ENCODE data around the gene FAM9C. TPM values are rescaled to one million over a fixed set of nuclear protein-coding genes. Genes with fewer than 3 reads are reported as not detected.

Gene FAM9C
- total RNA-seq, 1 donor from 2014 or later: not detected

GRCh38 chrX:12988797-12989196, 55.6 kb downstream of the FAM9C start:
- no peaks in the 10 kb centered on the region for H3K27me3 ChIP-seq (ENCODE audit: control insufficient read depth, insufficient read depth, low read length)
- H3K4me3 ChIP-seq (ENCODE audit: low read depth, low read length): no peak overlapping the region
- H3K36me3 ChIP-seq (ENCODE audit: control insufficient read depth, insufficient read depth, low read length): no peaks in the 10 kb centered on the region
- TF ChIP-seq CTCF (IDR thresholded peaks at IDR 0.05; ENCODE audit: insufficient read depth, low read length, poor library complexity, severe bottlenecking): no peak
- DNase-seq (ENCODE audit: low read depth): no peak

- no peaks in the 10 kb centered on the region for H3K36me3 ChIP-seq (ENCODE audit: control insufficient read depth, insufficient read depth, low read length)
- TF ChIP-seq CTCF (IDR thresholded peaks at IDR 0.05; ENCODE audit: insufficient read depth, low read length, poor library complexity, severe bottlenecking): no peak
- DNase-seq (ENCODE audit: low read depth): no peak
- no peak overlapping the region for H3K4me3 ChIP-seq (ENCODE audit: low read depth, low read length)
- no peaks in the 10 kb centered on the region for H3K27me3 ChIP-seq (ENCODE audit: control insufficient read depth, insufficient read depth, low read length)
These were observed 56.4 kb downstream of the FAM9C start for GRCh38 chrX:12987900-12988594.

GRCh38 chrX:12987340-12987739, 57.1 kb downstream of the FAM9C start:
- Histone ChIP-seq H3K36me3 (ENCODE audit: control insufficient read depth, insufficient read depth, low read length) (no peaks in the 10 kb centered on the region), H3K27me3 (ENCODE audit: control insufficient read depth, insufficient read depth, low read length) (no peaks in the 10 kb centered on the region), H3K4me3 (ENCODE audit: low read depth, low read length) (no peak overlapping the region)
- DNase-seq (ENCODE audit: low read depth): no peak
- TF ChIP-seq CTCF (IDR thresholded peaks at IDR 0.05; ENCODE audit: insufficient read depth, low read length, poor library complexity, severe bottlenecking): no peak

GRCh38 chrX:12986886-12987285, 57.5 kb downstream of the FAM9C start:
- no peak for DNase-seq (ENCODE audit: low read depth)
- Histone ChIP-seq H3K36me3 (ENCODE audit: control insufficient read depth, insufficient read depth, low read length) (no peaks in the 10 kb centered on the region), H3K27me3 (ENCODE audit: control insufficient read depth, insufficient read depth, low read length) (no peaks in the 10 kb centered on the region), H3K4me3 (ENCODE audit: low read depth, low read length) (no peak overlapping the region)
- TF ChIP-seq CTCF (IDR thresholded peaks at IDR 0.05; ENCODE audit: insufficient read depth, low read length, poor library complexity, severe bottlenecking): no peak

DNA sequence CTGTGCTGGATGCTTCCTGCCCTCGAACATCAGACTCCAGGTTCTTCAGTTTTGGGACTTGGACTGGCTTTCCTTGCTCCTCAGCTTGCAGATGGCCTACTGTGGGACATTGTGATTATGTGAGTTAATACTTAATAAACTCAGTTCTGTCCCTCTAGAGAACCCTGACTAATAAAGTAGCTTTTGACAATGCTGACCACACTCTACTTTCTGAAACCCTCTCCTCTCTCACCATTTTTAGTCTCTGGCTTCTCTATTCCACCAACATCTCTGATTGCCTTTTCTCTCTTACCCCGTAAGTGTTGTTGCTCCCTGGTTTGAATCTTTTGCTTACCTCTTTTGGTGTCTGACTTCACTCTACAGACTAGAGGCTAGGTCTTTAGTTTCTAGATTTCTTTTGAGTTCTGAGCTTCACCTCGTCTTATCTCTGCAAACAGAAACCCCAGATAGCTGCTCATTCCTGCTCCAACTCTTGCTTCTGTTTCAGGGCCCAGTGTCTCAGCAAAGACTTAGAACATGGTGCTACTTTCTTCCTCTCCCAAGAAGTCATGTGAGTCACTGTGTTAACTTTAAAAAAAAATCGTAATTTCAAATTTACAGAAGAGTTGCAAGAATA, 58.1 kb downstream of the FAM9C start:
- Histone ChIP-seq H3K36me3 (ENCODE audit: control insufficient read depth, insufficient read depth, low read length) (no peaks in the 10 kb centered on the region), H3K27me3 (ENCODE audit: control insufficient read depth, insufficient read depth, low read length) (no peaks in the 10 kb centered on the region), H3K4me3 (ENCODE audit: low read depth, low read length) (no peak overlapping the region)
- DNase-seq (ENCODE audit: low read depth): no peak
- TF ChIP-seq CTCF (IDR thresholded peaks at IDR 0.05; ENCODE audit: insufficient read depth, low read length, poor library complexity, severe bottlenecking): no peak

Other genes with a start within 250 kb of the FAM9C start
- not detected in 2 replicates for gene TLR7, start 177.5 kb downstream of the FAM9C start, total RNA-seq
- gene TLR8, start 138.0 kb downstream of the FAM9C start, total RNA-seq: not detected in 2 replicates
- gene TMSB4X, start 69.5 kb downstream of the FAM9C start, total RNA-seq: 2,437 and 3,601 TPM in 2 replicates